HG03439 (cell line): Measurements from ENCODE around the gene GID8.
A peak's percentile ranks its signal among the peaks of the same experiment; 100 is the strongest.

Source experiments
- ATAC-seq: cut with Tn5 transposase; IDR thresholded peaks from one replicate; pipeline ENCODE4 v1.9.1; 2021; ENCODE audit warnings: mild to moderate bottlenecking, moderate library complexity; ENCODE audit not compliant: unreplicated experiment

Gene GID8

GRCh38 chr20:62941792-62942191, 3.8 kb downstream of the GID8 start:
- no peak for ATAC-seq

- no peak for ATAC-seq
Measured at GRCh38 chr20:62942456-62942855, 4.5 kb downstream of the GID8 start.

GRCh38 chr20:62943396-62943795, 5.4 kb downstream of the GID8 start:
- no peak for ATAC-seq

GRCh38 chr20:62944184-62944583, 6.2 kb downstream of the GID8 start:
- ATAC-seq = no peak

- no peak for ATAC-seq
Measured at GRCh38 chr20:62944746-62945145, 6.8 kb downstream of the GID8 start.

- ATAC-seq = no peak
Measured at GRCh38 chr20:62945771-62946339, 7.9 kb downstream of the GID8 start.

- ATAC-seq = no peak
Measured at GRCh38 chr20:62946918-62947317, 9.0 kb downstream of the GID8 start.

- no peak for ATAC-seq
Measured at GRCh38 chr20:62947532-62948300, 9.8 kb downstream of the GID8 start.

GRCh38 chr20:62949153-62949821, 11.3 kb downstream of the GID8 start:
- ATAC-seq = no peak

GRCh38 chr20:62949962-62950361, 12.0 kb downstream of the GID8 start:
- no peak for ATAC-seq

- no peak for ATAC-seq
Measured at GRCh38 chr20:62950741-62951140, 12.8 kb downstream of the GID8 start.

- no peak for ATAC-seq
Measured at GRCh38 chr20:62951143-62951895, 13.4 kb downstream of the GID8 start.

GRCh38 chr20:62951896-62952372, 14.0 kb downstream of the GID8 start:
- no peak for ATAC-seq

- ATAC-seq = peak; percentile 55
Measured at GRCh38 chr20:62952373-62952967, 14.5 kb downstream of the GID8 start, which contains the start of gene SLC17A9. Gene SLC17A9, plus strand, starts transcription at chr20:62952709. Its CDS starts 122 bp downstream, at chr20:62952831.

GRCh38 chr20:62952968-62953838, 15.3 kb downstream of the GID8 start:
- ATAC-seq = peak; percentile 3

GRCh38 chr20:62953839-62954703, 16.1 kb downstream of the GID8 start:
- peak; percentile 42 for ATAC-seq

GRCh38 chr20:62955519-62956386, 17.8 kb downstream of the GID8 start:
- no peak for ATAC-seq
